GM23338 (cell line): ENCODE results near the gene METTL13. TPM values are rescaled to one million over a fixed set of nuclear protein-coding genes. Genes with fewer than 3 reads are reported as not detected.

ENCODE experiments used
- ATAC-seq: fragments of 200-7000 bp; cut with Tn5 transposase; 3 replicates; pipeline ENCODE4 v1.9.1; 2020
- DNase-seq: peaks from one replicate; pipeline ENCODE4 v3.0.0-alpha.2; 2015; ENCODE audit warnings: low spot score
- H2AFZ ChIP-seq: fragments of 200-600 bp; sonication (generic); 2 replicates; pipeline ENCODE4 v1.8.0; 2016; ENCODE audit warnings: antibody characterized with exemption, mild to moderate bottlenecking, moderate library complexity
- H3F3A ChIP-seq: fragments of 200-600 bp; sonication (generic); replicated peaks from 2 replicates; pipeline ENCODE4 v1.8.0; 2017; ENCODE audit warnings: antibody characterized with exemption, mixed run types, low read depth
- H3K27ac ChIP-seq: fragments of 200-600 bp; sonication (generic); 2 replicates; pipeline ENCODE4 v1.6.1; 2016; ENCODE audit warnings: low read depth
- H3K27me3 ChIP-seq: fragments of 200-600 bp; sonication (generic); 2 replicates; pipeline ENCODE4 v1.8.0; 2016; ENCODE audit warnings: mild to moderate bottlenecking, mixed run types, moderate library complexity; ENCODE audit not compliant: insufficient read depth
- H3K36me3 ChIP-seq: fragments of 200-600 bp; sonication (generic); 2 replicates; pipeline ENCODE4 v1.8.0; 2016; ENCODE audit warnings: mild to moderate bottlenecking; ENCODE audit not compliant: insufficient read depth
- H3K4me1 ChIP-seq: fragments of 200-600 bp; sonication (generic); 2 replicates; pipeline ENCODE4 v1.8.0; 2016; ENCODE audit warnings: mild to moderate bottlenecking, moderate library complexity; ENCODE audit not compliant: insufficient read depth
- H3K4me2 ChIP-seq: fragments of 200-600 bp; sonication (generic); 2 replicates; pipeline ENCODE4 v1.7.1; 2017; ENCODE audit warnings: mixed run types
- H3K4me3 ChIP-seq: fragments of 200-600 bp; sonication (generic); 2 replicates; pipeline ENCODE4 v1.6.1; 2016; ENCODE audit warnings: mixed run types
- H3K79me2 ChIP-seq: fragments of 200-600 bp; sonication (generic); replicated peaks from 2 replicates; pipeline ENCODE4 v1.8.0; 2017; ENCODE audit warnings: mild to moderate bottlenecking; ENCODE audit not compliant: insufficient read depth
- H3K9me2 ChIP-seq: fragments of 200-600 bp; sonication (generic); 2 replicates; pipeline ENCODE4 v1.8.0; 2017; ENCODE audit not compliant: insufficient read depth
- H4K20me1 ChIP-seq: fragments of 200-600 bp; sonication (generic); replicated peaks from 2 replicates; pipeline ENCODE4 v1.8.0; 2017; ENCODE audit warnings: mild to moderate bottlenecking; ENCODE audit not compliant: insufficient read depth
- H3K27ac Mint-ChIP-seq: 2 replicates; pipeline ENCODE4 v1.8.0; 2020; ENCODE audit warnings: inconsistent platforms, mild to moderate bottlenecking, moderate library complexity, mixed read lengths
- H3K27me3 Mint-ChIP-seq: 3 replicates; pipeline ENCODE4 v1.8.0; 2022; ENCODE audit warnings: low read depth, mild to moderate bottlenecking, moderate library complexity, mixed read lengths, inconsistent platforms; ENCODE audit not compliant: insufficient read depth, poor library complexity
- H3K36me3 Mint-ChIP-seq: 3 replicates; pipeline ENCODE4 v1.8.0; 2021; ENCODE audit warnings: low read depth, mild to moderate bottlenecking, inconsistent platforms, moderate library complexity, mixed read lengths
- H3K4me1 Mint-ChIP-seq: 3 replicates; pipeline ENCODE4 v1.8.0; 2020; ENCODE audit warnings: mild to moderate bottlenecking, inconsistent platforms, mixed read lengths
- H3K4me3 Mint-ChIP-seq: 3 replicates; pipeline ENCODE4 v1.8.0; 2021; ENCODE audit warnings: moderate library complexity, mild to moderate bottlenecking, inconsistent platforms, mixed read lengths
- H3K9me3 Mint-ChIP-seq: 3 replicates; pipeline ENCODE4 v1.8.0; 2020; ENCODE audit warnings: moderate library complexity, mild to moderate bottlenecking, inconsistent platforms, mixed read lengths
- CREB1 ChIP-seq: fragments of 250-450 bp; sonication (Bioruptor Pico); IDR thresholded peaks from 2 replicates; pipeline ENCODE4 v1.5.0; 2020; ENCODE audit warnings: low read depth, mild to moderate bottlenecking, moderate library complexity
- CTCF ChIP-seq, 2 experiments: fragments of 200-600 bp in 1 of 2; sonication (generic) in 1 of 2; conservative IDR thresholded peaks; 2 replicates each; pipeline versions ENCODE4 v1.5.1 to v1.6.1; 2016 to 2017; ENCODE audit warnings: antibody characterized with exemption in 2 of 2, low read depth in 2 of 2, mild to moderate bottlenecking in 2 of 2, moderate library complexity in 1 of 2
- ETS1 ChIP-seq: IDR thresholded peaks from 2 replicates; pipeline ENCODE4 v1.6.1; 2016; ENCODE audit warnings: antibody characterized with exemption
- EZH2 ChIP-seq: fragments of 200-600 bp; sonication (generic); IDR thresholded peaks from one replicate; pipeline ENCODE4 v1.8.0; 2017; ENCODE audit warnings: antibody characterized with exemption, mild to moderate bottlenecking, low read depth; ENCODE audit not compliant: unreplicated experiment
- EZH2phosphoT487 ChIP-seq: fragments of 200-600 bp; sonication (generic); IDR thresholded peaks from one replicate; pipeline ENCODE4 v1.8.1; 2018; ENCODE audit warnings: antibody characterized with exemption; ENCODE audit not compliant: unreplicated experiment
- JUNB ChIP-seq: IDR thresholded peaks from one replicate; pipeline ENCODE4 v1.6.1; 2016; ENCODE audit warnings: antibody characterized with exemption; ENCODE audit not compliant: unreplicated experiment
- NANOG ChIP-seq: IDR thresholded peaks from 2 replicates; pipeline ENCODE4 v1.6.1; 2016; ENCODE audit warnings: antibody characterized with exemption, borderline replicate concordance
- POLR2AphosphoS5 ChIP-seq: IDR thresholded peaks from 2 replicates; pipeline ENCODE4 v1.6.1; 2016; ENCODE audit warnings: antibody characterized with exemption, low read depth
- STAT1 ChIP-seq: IDR thresholded peaks from one replicate; pipeline ENCODE4 v1.6.1; 2016; ENCODE audit warnings: antibody characterized with exemption; ENCODE audit not compliant: unreplicated experiment
- ZNF114 ChIP-seq: fragments of 250-450 bp; sonication (Bioruptor Pico); IDR thresholded peaks from 2 replicates; pipeline ENCODE4 v1.5.0; 2020; ENCODE audit warnings: mild to moderate bottlenecking, moderate library complexity
- ZNF331 ChIP-seq: fragments of 250-450 bp; sonication (Bioruptor Pico); IDR thresholded peaks from 2 replicates; pipeline ENCODE4 v1.5.0; 2020; ENCODE audit warnings: low read depth, mild to moderate bottlenecking, moderate library complexity
- polyA plus RNA-seq: library from polyadenylated mRNA; unstranded; fragments of >200 nt; fragmentation: Nextera tagmentation; extraction: Ambion mirVana; gene quantifications from 2 replicates; pipeline ENCODE4 v1.2.1, GENCODE V29; 2016
- total RNA-seq: library from RNA; depleted of rRNA; stranded (reverse); fragments of >200 nt; shearing (Covaris generic); gene quantifications from 2 replicates; pipeline ENCODE4 v1.2.3, GENCODE V29; 2014
- TF ChIP-seq, protein P1 (sequence below): fragments of 250-450 bp; sonication (Bioruptor Pico); IDR thresholded peaks from 2 replicates; pipeline ENCODE4 v1.5.0; 2020; ENCODE audit warnings: mild to moderate bottlenecking, moderate library complexity
- TF ChIP-seq, protein P2 (sequence below): IDR thresholded peaks from one replicate; pipeline ENCODE4 v1.6.1; 2018; ENCODE audit warnings: antibody characterized with exemption; ENCODE audit not compliant: unreplicated experiment

Gene METTL13
- total and polyA plus RNA-seq, 2 experiments from 2014 or later, result 21.0 to 45.4 TPM

DNA sequence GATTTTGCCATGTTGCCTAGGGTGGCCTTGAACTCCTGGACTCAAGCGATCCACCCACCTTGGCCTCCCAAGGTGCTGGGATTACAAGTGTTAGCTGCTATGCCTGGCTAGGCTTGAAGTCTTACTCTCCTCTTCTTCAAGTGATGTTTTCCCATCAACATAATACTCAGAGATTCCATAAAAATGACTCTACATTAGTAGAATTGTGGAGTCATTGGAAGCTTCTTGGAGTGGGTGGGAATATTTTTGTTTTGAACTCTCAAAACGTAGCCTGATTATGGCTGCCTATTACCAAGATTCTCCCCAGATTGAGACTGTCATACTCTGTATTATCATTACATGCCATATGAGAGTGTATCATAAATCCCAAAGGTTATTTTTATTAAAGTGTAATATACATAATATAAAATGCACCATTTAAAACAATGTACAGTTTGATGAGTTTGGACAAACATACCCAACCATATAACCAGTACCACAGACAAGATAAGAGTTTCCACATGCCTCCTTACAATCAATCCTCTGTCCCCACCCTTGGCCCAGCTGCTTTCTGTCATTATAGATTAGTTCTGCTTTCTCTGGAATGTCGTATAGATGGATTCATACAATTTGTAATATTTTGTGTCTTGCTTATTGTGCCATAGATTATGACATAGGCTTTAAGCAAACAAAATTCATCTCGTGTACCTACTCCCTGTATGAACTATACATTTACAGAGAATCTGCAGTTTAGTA is 51.8 kb downstream of the METTL13 start:
- peaks cover 5% of the 10 kb centered on the region for H3K9me2 ChIP-seq
- no peak overlapping the region for H3K4me3 ChIP-seq
- no peaks in the 10 kb centered on the region for H4K20me1 ChIP-seq
- H3K27me3 ChIP-seq, result no peaks in the 10 kb centered on the region
- Mint-ChIP-seq H3K9me3 (peaks cover 7% of the 10 kb centered on the region), H3K27me3 (no peaks in the 10 kb centered on the region), H3K4me3 (no peak overlapping the region), H3K4me1 (no peaks in the 10 kb centered on the region), H3K36me3 (no peaks in the 10 kb centered on the region), H3K27ac (no peak overlapping the region)
- TF ChIP-seq CREB1 (no peak), ETS1 (no peak), STAT1 (no peak), EZH2 (no peak), EZH2phosphoT487 (no peak), ZNF331 (CRISPR knock-in tag) (no peak), ZNF114 (CRISPR knock-in tag) (no peak), CTCF (conservative IDR thresholded peaks at IDR 0.05; ENCODE audit: low read depth in 2 of 2) (no peak), POLR2AphosphoS5 (no peak), NANOG (no peak), JUNB (no peak)
- TF ChIP-seq, protein P1, sequence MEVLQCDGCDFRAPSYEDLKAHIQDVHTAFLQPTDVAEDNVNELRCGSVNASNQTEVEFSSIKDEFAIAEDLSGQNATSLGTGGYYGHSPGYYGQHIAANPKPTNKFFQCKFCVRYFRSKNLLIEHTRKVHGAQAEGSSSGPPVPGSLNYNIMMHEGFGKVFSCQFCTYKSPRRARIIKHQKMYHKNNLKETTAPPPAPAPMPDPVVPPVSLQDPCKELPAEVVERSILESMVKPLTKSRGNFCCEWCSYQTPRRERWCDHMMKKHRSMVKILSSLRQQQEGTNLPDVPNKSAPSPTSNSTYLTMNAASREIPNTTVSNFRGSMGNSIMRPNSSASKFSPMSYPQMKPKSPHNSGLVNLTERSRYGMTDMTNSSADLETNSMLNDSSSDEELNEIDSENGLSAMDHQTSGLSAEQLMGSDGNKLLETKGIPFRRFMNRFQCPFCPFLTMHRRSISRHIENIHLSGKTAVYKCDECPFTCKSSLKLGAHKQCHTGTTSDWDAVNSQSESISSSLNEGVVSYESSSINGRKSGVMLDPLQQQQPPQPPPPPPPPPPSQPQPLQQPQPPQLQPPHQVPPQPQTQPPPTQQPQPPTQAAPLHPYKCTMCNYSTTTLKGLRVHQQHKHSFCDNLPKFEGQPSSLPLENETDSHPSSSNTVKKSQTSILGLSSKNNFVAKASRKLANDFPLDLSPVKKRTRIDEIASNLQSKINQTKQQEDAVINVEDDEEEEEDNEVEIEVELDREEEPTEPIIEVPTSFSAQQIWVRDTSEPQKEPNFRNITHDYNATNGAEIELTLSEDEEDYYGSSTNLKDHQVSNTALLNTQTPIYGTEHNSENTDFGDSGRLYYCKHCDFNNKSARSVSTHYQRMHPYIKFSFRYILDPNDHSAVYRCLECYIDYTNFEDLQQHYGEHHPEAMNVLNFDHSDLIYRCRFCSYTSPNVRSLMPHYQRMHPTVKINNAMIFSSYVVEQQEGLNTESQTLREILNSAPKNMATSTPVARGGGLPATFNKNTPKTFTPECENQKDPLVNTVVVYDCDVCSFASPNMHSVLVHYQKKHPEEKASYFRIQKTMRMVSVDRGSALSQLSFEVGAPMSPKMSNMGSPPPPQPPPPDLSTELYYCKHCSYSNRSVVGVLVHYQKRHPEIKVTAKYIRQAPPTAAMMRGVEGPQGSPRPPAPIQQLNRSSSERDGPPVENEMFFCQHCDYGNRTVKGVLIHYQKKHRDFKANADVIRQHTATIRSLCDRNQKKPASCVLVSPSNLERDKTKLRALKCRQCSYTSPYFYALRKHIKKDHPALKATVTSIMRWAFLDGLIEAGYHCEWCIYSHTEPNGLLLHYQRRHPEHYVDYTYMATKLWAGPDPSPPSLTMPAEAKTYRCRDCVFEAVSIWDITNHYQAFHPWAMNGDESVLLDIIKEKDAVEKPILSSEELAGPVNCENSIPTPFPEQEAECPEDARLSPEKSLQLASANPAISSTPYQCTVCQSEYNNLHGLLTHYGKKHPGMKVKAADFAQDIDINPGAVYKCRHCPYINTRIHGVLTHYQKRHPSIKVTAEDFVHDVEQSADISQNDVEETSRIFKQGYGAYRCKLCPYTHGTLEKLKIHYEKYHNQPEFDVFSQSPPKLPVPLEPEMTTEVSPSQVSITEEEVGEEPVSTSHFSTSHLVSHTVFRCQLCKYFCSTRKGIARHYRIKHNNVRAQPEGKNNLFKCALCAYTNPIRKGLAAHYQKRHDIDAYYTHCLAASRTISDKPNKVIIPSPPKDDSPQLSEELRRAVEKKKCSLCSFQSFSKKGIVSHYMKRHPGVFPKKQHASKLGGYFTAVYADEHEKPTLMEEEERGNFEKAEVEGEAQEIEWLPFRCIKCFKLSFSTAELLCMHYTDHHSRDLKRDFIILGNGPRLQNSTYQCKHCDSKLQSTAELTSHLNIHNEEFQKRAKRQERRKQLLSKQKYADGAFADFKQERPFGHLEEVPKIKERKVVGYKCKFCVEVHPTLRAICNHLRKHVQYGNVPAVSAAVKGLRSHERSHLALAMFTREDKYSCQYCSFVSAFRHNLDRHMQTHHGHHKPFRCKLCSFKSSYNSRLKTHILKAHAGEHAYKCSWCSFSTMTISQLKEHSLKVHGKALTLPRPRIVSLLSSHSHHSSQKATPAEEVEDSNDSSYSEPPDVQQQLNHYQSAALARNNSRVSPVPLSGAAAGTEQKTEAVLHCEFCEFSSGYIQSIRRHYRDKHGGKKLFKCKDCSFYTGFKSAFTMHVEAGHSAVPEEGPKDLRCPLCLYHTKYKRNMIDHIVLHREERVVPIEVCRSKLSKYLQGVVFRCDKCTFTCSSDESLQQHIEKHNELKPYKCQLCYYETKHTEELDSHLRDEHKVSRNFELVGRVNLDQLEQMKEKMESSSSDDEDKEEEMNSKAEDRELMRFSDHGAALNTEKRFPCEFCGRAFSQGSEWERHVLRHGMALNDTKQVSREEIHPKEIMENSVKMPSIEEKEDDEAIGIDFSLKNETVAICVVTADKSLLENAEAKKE (CRISPR knock-in tag), result no peak
- TF ChIP-seq, protein P2, sequence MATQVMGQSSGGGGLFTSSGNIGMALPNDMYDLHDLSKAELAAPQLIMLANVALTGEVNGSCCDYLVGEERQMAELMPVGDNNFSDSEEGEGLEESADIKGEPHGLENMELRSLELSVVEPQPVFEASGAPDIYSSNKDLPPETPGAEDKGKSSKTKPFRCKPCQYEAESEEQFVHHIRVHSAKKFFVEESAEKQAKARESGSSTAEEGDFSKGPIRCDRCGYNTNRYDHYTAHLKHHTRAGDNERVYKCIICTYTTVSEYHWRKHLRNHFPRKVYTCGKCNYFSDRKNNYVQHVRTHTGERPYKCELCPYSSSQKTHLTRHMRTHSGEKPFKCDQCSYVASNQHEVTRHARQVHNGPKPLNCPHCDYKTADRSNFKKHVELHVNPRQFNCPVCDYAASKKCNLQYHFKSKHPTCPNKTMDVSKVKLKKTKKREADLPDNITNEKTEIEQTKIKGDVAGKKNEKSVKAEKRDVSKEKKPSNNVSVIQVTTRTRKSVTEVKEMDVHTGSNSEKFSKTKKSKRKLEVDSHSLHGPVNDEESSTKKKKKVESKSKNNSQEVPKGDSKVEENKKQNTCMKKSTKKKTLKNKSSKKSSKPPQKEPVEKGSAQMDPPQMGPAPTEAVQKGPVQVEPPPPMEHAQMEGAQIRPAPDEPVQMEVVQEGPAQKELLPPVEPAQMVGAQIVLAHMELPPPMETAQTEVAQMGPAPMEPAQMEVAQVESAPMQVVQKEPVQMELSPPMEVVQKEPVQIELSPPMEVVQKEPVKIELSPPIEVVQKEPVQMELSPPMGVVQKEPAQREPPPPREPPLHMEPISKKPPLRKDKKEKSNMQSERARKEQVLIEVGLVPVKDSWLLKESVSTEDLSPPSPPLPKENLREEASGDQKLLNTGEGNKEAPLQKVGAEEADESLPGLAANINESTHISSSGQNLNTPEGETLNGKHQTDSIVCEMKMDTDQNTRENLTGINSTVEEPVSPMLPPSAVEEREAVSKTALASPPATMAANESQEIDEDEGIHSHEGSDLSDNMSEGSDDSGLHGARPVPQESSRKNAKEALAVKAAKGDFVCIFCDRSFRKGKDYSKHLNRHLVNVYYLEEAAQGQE, result no peak
- no peak overlapping the region for H2AFZ ChIP-seq
- no peak for ATAC-seq
- H3F3A ChIP-seq, result no peaks in the 10 kb centered on the region
- no peaks in the 10 kb centered on the region for H3K79me2 ChIP-seq
- DNase-seq, result no peak
- H3K27ac ChIP-seq, result no peak overlapping the region
- no peak overlapping the region for H3K4me2 ChIP-seq
- no peaks in the 10 kb centered on the region for H3K4me1 ChIP-seq
- H3K36me3 ChIP-seq, result peaks cover 4% of the 10 kb centered on the region; the same call in 1 of the 2 replicates
